Psoas muscle (tissue), 8 donors: Measurements from ENCODE around the gene ALDH1A1. TPM values are rescaled to one million over a fixed set of nuclear protein-coding genes. Genes with fewer than 3 reads are reported as not detected.

Source experiments
- ATAC-seq, 4 donors: fragments of 200-7000 bp; cut with Tn5 transposase; one replicate each; pipeline ENCODE4 v1.9.1; 2020; ENCODE audit warnings: moderate library complexity in 3 of 4, mild to moderate bottlenecking in 2 of 4
- DNase-seq, 2 donors: peaks; one replicate each; pipeline ENCODE4 v3.0.0-alpha.2; 2020
- H3K27ac ChIP-seq: fragments of 200-600 bp; one replicate; pipeline ENCODE4 v1.8.0; 2022
- H3K27me3 ChIP-seq, 3 donors: fragments of 200-600 bp in 1 of 3; one replicate each; pipeline versions ENCODE4 v1.6.1 to v1.8.0; 2013 to 2022; ENCODE audit warnings: low read length in 2 of 3, mild to moderate bottlenecking in 2 of 3, moderate library complexity in 1 of 3; ENCODE audit not compliant: insufficient read depth in 3 of 3
- H3K36me3 ChIP-seq, 2 donors: fragments of 200-600 bp in 1 of 2; one replicate each; pipeline versions ENCODE4 v1.6.1 to v1.8.0; 2013 to 2022; ENCODE audit warnings: low read depth in 1 of 2, mild to moderate bottlenecking in 1 of 2, moderate library complexity in 1 of 2; ENCODE audit not compliant: insufficient read depth in 1 of 2
- H3K4me1 ChIP-seq: fragments of 200-600 bp; one replicate; pipeline ENCODE4 v1.8.0; 2022
- H3K4me3 ChIP-seq: fragments of 200-600 bp; one replicate; pipeline ENCODE4 v1.8.0; 2022; ENCODE audit warnings: mild to moderate bottlenecking
- H3K9me3 ChIP-seq: fragments of 200-600 bp; one replicate; pipeline ENCODE4 v1.8.0; 2022
- CTCF ChIP-seq: fragments of 200-600 bp; IDR thresholded peaks from one replicate; pipeline ENCODE4 v1.8.0; 2022; ENCODE audit warnings: antibody characterized with exemption
- WGBS, 3 donors: extraction: QIAGEN DNeasy Blood & Tissue Kit; methylation state at CpG; one replicate each; pipeline versions ENCODE4 v1.1.6 to v1.1.7; 2013; 5-methylcytosine and 5-hydroxymethylcytosine counted together
- intact Hi-C, 2 donors: fragments of 100-400 bp; cut with DNase I; formaldehyde crosslinking; loops; one replicate each; pipeline versions ENCODE4 v1.11.0 to v1.14.2; 2022
- polyA plus RNA-seq, 3 donors: library from polyadenylated mRNA; stranded (reverse); fragments of 200-250 nt; gene quantifications; one replicate each; pipeline ENCODE4 v1.2.3, GENCODE V29; 2013
- total RNA-seq, 4 donors: library from RNA; stranded (reverse); fragmentation: NEBNext Ultra II Directional in 2 of 4; extraction: Animal tissue kit (Norgen Biotek cat#: 25700) in 2 of 4; gene quantifications; one replicate each; pipeline versions ENCODE4 v1.2.1 to v1.2.4, GENCODE V29; 2021 to 2023
- donor health status: healthy with polysubstance abuse.
- donor health status: DM: no; HTN: no; CAD: no; lungs with moderate emphysema.
- donor health status: Bipolar disorder and iron deficiency.
- donor health status: healthy.
- donor health status: DM: yes; HTN: yes; CAD: no.
- donor health status: DM: no; HTN: no; CAD: no.
- donor health status: DM: no; HTN: no; CAD: no.
- donor health status: DM: yes; HTN: yes; CAD: no.

The ALDH1A1 gene
- total and polyA plus RNA-seq, 7 donors = 7.0 to 57.0 (median 21.0) TPM

- Histone ChIP-seq H3K27me3 (no peaks in the 10 kb centered on the region), H3K36me3 (peaks cover 0 to 61% of the 10 kb centered on the region in 2 donors), H3K4me1 (no peaks in the 10 kb centered on the region), H3K4me3 (no peak overlapping the region), H3K9me3 (no peaks in the 10 kb centered on the region), H3K27ac (no peak overlapping the region)
- no peak for TF ChIP-seq CTCF
- WGBS, 3 donors = 93 to 95% (median 93%) methylated on average over 4 of the region's 4 CpGs
- ATAC-seq (no peak), DNase-seq (no peak)
- intact Hi-C loops = no loop called here
These were observed 33.5 kb downstream of the ALDH1A1 start for GRCh38 chr9:72919246-72919945.

- intact Hi-C loops = no loop called here
- H3K4me3 ChIP-seq = no peak overlapping the region
- no peaks in the 10 kb centered on the region for H3K27me3 ChIP-seq
- H3K27ac ChIP-seq = no peak overlapping the region
- no peak for DNase-seq
- no peak for ATAC-seq
- TF ChIP-seq CTCF = no peak
- no peaks in the 10 kb centered on the region for H3K9me3 ChIP-seq
- H3K36me3 ChIP-seq = peaks cover 0 to 53% of the 10 kb centered on the region in 2 donors
- H3K4me1 ChIP-seq = no peaks in the 10 kb centered on the region
- WGBS, 3 donors = 60 to 81% (median 66%) methylated on average over 1 of the region's 1 CpG
These were observed 34.9 kb downstream of the ALDH1A1 start for GRCh38 chr9:72917892-72918509.

GRCh38 chr9:72915659-72916058 lies 37.2 kb downstream of the ALDH1A1 start:
- H3K4me3 ChIP-seq = no peak overlapping the region
- WGBS, 3 donors = 63 to 90% (median 66%) methylated on average over 5 of the region's 5 CpGs
- no peaks in the 10 kb centered on the region for H3K9me3 ChIP-seq
- intact Hi-C loops = no loop called here
- peaks cover 0 to 54% of the 10 kb centered on the region in 2 donors for H3K36me3 ChIP-seq
- TF ChIP-seq CTCF = no peak
- H3K27ac ChIP-seq = no peak overlapping the region
- no peak for DNase-seq
- H3K27me3 ChIP-seq = no peaks in the 10 kb centered on the region
- no peak for ATAC-seq
- no peaks in the 10 kb centered on the region for H3K4me1 ChIP-seq

- DNase-seq = no peak
- WGBS, 3 donors = 70 to 90% (median 82%) methylated on average over 2 of the region's 2 CpGs
- no peak overlapping the region for H3K4me3 ChIP-seq
These were observed 38.1 kb downstream of the ALDH1A1 start for GRCh38 chr9:72914750-72915149.

More at GRCh38 chr9:72914750-72915149, 38.1 kb downstream of the ALDH1A1 start:
- Histone ChIP-seq H3K9me3 (no peaks in the 10 kb centered on the region), H3K36me3 (peaks cover 0 to 53% of the 10 kb centered on the region in 2 donors), H3K27me3 (no peaks in the 10 kb centered on the region), H3K27ac (no peak overlapping the region), H3K4me1 (no peaks in the 10 kb centered on the region)
- intact Hi-C loops = no loop called here
- no peak for TF ChIP-seq CTCF
- no peak for ATAC-seq
